ENCODE results near the gene MRTFA.

GRCh38 chr22:40582063-40582462, 54.5 kb downstream of the MRTFA start:
- no peak for TF ChIP-seq CTCF (IDR thresholded peaks at IDR 0.05)
- TF ChIP-seq POLR2A (IDR thresholded peaks at IDR 0.05), result no peak

Measured in thyroid gland (tissue), 4 donors.